OCI-LY7 (cell line): Measurements from ENCODE around the gene SCNN1B.
A peak's percentile ranks its signal among the peaks of the same experiment; 100 is the strongest.

ENCODE experiments used
- CTCF ChIP-seq: fragments of 200-600 bp; sonication (generic); conservative IDR thresholded peaks from 2 replicates; pipeline ENCODE4 v1.5.1; 2014; ENCODE audit warnings: mild to moderate bottlenecking, antibody characterized with exemption, low read length, moderate library complexity, mixed read lengths
- EZH2phosphoT487 ChIP-seq: fragments of 200-600 bp; sonication (generic); IDR thresholded peaks from 2 replicates; pipeline ENCODE4 v1.6.1; 2018; ENCODE audit warnings: low read depth, borderline replicate concordance, mild to moderate bottlenecking, mixed run types, antibody characterized with exemption, low read length, moderate library complexity, mixed read lengths

- TF ChIP-seq CTCF (peak; percentile 79), EZH2phosphoT487 (no peak)
Observed at GRCh38 chr16:23296994-23297393, 5.1 kb upstream of the SCNN1B start.
